Suprapubic skin (tissue), 4 donors: ENCODE measurements around the gene GLS2. TPM values are rescaled to one million over a fixed set of nuclear protein-coding genes. Genes with fewer than 3 reads are reported as not detected.

Experiments used
- DNase-seq, 2 donors: peaks; one replicate each; pipeline ENCODE4 v3.0.0-alpha.2; 2019; ENCODE audit warnings: low spot score in 2 of 2
- H3K27ac ChIP-seq: fragments of 200-600 bp; sonication (generic); one replicate; pipeline ENCODE4 v1.5.1; 2019
- H3K27me3 ChIP-seq: fragments of 200-600 bp; sonication (generic); one replicate; pipeline ENCODE4 v1.5.1; 2019
- H3K36me3 ChIP-seq: fragments of 200-600 bp; sonication (generic); one replicate; pipeline ENCODE4 v1.5.1; 2019
- H3K4me1 ChIP-seq: fragments of 200-600 bp; sonication (generic); one replicate; pipeline ENCODE4 v1.5.1; 2019
- H3K4me3 ChIP-seq: fragments of 200-600 bp; sonication (generic); one replicate; pipeline ENCODE4 v1.5.1; 2019; ENCODE audit warnings: mild to moderate bottlenecking
- H3K9me3 ChIP-seq: fragments of 200-600 bp; sonication (generic); one replicate; pipeline ENCODE4 v1.5.1; 2019
- CTCF ChIP-seq, 2 donors: fragments of 200-600 bp in 1 of 2; fragments of 450-650 bp in 1 of 2; sonication (generic) in 1 of 2; IDR thresholded peaks; one replicate each; pipeline ENCODE4 v1.5.1; 2016 to 2019; ENCODE audit warnings: antibody characterized with exemption in 2 of 2, mild to moderate bottlenecking in 1 of 2, moderate library complexity in 1 of 2
- EP300 ChIP-seq: sonication (generic); formaldehyde crosslinking; IDR thresholded peaks from one replicate; pipeline ENCODE4 v1.6.1; 2017; ENCODE audit warnings: antibody characterized with exemption
- POLR2A ChIP-seq, 2 donors: fragments of 450-650 bp; IDR thresholded peaks; one replicate each; pipeline ENCODE4 v1.6.1; 2017; ENCODE audit warnings: antibody characterized with exemption in 2 of 2, mild to moderate bottlenecking in 2 of 2, moderate library complexity in 2 of 2
- POLR2AphosphoS5 ChIP-seq, 3 donors: sonication (generic); formaldehyde crosslinking; IDR thresholded peaks; one replicate each; pipeline ENCODE4 v1.6.1; 2017; ENCODE audit warnings: antibody characterized with exemption in 3 of 3
- WGBS: methylation state at CpG from one replicate; pipeline ENCODE4 v1.1.5; 2018; 5-methylcytosine and 5-hydroxymethylcytosine counted together
- total RNA-seq, 4 donors: library from RNA; depleted of rRNA; stranded (reverse); fragments of >200 nt; gene quantifications; one replicate each; pipeline ENCODE4 v1.1.0, GENCODE V29; 2016

GLS2 gene
- total RNA-seq, 4 donors from 2014 or later, result 7.9 to 23.9 (median 10.5) TPM

- H3K4me1 ChIP-seq, result no peaks in the 10 kb centered on the region
- H3K27me3 ChIP-seq, result no peaks in the 10 kb centered on the region
- H3K9me3 ChIP-seq, result no peaks in the 10 kb centered on the region
- 97% methylated on average over 11 of the region's 11 CpGs for WGBS
- TF ChIP-seq CTCF (IDR thresholded peaks at IDR 0.05) (no peak), EP300 (no peak), POLR2A (IDR thresholded peaks at IDR 0.05) (no peak), POLR2AphosphoS5 (IDR thresholded peaks at IDR 0.05) (no peak)
- no peak overlapping the region for H3K27ac ChIP-seq
- peaks cover 12% of the 10 kb centered on the region for H3K36me3 ChIP-seq
- H3K4me3 ChIP-seq, result no peak overlapping the region
- no peak for DNase-seq
These were observed 56.7 kb downstream of the GLS2 start for GRCh38 chr12:56431288-56431687.

GRCh38 chr12:56425940-56426438 lies 62.0 kb downstream of the GLS2 start:
- WGBS, result 61% methylated on average over 3 of the region's 3 CpGs
- no peaks in the 10 kb centered on the region for H3K9me3 ChIP-seq
- no peaks in the 10 kb centered on the region for H3K27me3 ChIP-seq
- no peaks in the 10 kb centered on the region for H3K4me1 ChIP-seq
- no peak for DNase-seq
- TF ChIP-seq CTCF (IDR thresholded peaks at IDR 0.05) (no peak), POLR2AphosphoS5 (IDR thresholded peaks at IDR 0.05) (no peak), EP300 (no peak), POLR2A (IDR thresholded peaks at IDR 0.05) (no peak)
- H3K27ac ChIP-seq, result no peak overlapping the region
- peaks cover 39% of the 10 kb centered on the region for H3K36me3 ChIP-seq
- no peak overlapping the region for H3K4me3 ChIP-seq

GRCh38 chr12:56425193-56425592 lies 62.8 kb downstream of the GLS2 start:
- WGBS, result 78% methylated on average over 1 of the region's 1 CpG
- TF ChIP-seq EP300 (no peak), POLR2AphosphoS5 (IDR thresholded peaks at IDR 0.05) (no peak), POLR2A (IDR thresholded peaks at IDR 0.05) (no peak), CTCF (IDR thresholded peaks at IDR 0.05) (no peak)

More at GRCh38 chr12:56425193-56425592, 62.8 kb downstream of the GLS2 start:
- H3K27ac ChIP-seq, result no peak overlapping the region
- peaks cover 41% of the 10 kb centered on the region for H3K36me3 ChIP-seq
- H3K4me1 ChIP-seq, result no peaks in the 10 kb centered on the region
- no peaks in the 10 kb centered on the region for H3K9me3 ChIP-seq
- no peak overlapping the region for H3K4me3 ChIP-seq
- no peak for DNase-seq
- H3K27me3 ChIP-seq, result no peaks in the 10 kb centered on the region

Other genes with a start within 250 kb of the GLS2 start
- 10 to 100 TPM; 20.3 to 33.6 (median 24.6) TPM for gene ANKRD52, start 229.8 kb downstream of the GLS2 start, total RNA-seq
- 10 to 100 TPM in 1 of 4 donors, 1 to 10 TPM in 3; 3.4 to 17.0 (median 7.6) TPM for gene COQ10A, start 221.2 kb downstream of the GLS2 start, total RNA-seq
- gene CS, start 187.8 kb downstream of the GLS2 start, total RNA-seq, result 100 to 1,000 TPM; 176 to 218 (median 179) TPM
- gene CNPY2, start 172.2 kb downstream of the GLS2 start, total RNA-seq, result 10 to 100 TPM; 36.4 to 51.4 (median 42.4) TPM
- gene PAN2, start 154.2 kb downstream of the GLS2 start, total RNA-seq, result 100 to 1,000 TPM in 1 of 4 donors, 10 to 100 TPM in 3; 27.2 to 141 (median 39.7) TPM
- not detected for gene IL23A, start 149.3 kb downstream of the GLS2 start, total RNA-seq
- gene STAT2, start 128.1 kb downstream of the GLS2 start, total RNA-seq, result 100 to 1,000 TPM in 3 of 4 donors, 10 to 100 TPM in 1; 93.8 to 182 (median 111) TPM
- gene APOF, start 125.3 kb downstream of the GLS2 start, total RNA-seq, result not detected
- gene TIMELESS, start 38.7 kb downstream of the GLS2 start, total RNA-seq, result 1 to 10 TPM; 5.4 to 7.1 (median 6.2) TPM
- not detected for gene MIP, start 33.5 kb downstream of the GLS2 start, total RNA-seq
- 1 to 10 TPM; 2.8 to 4.8 (median 2.9) TPM for gene SPRYD4, start 19.6 kb downstream of the GLS2 start, total RNA-seq
- 10 to 100 TPM; 14.5 to 88.0 (median 29.1) TPM for gene RBMS2, start 33.7 kb upstream of the GLS2 start, total RNA-seq
- 100 to 1,000 TPM in 3 of 4 donors, 10 to 100 TPM in 1; 100.0 to 243 (median 129) TPM for gene BAZ2A, start 142.2 kb upstream of the GLS2 start, total RNA-seq
- gene ATP5F1B, start 157.8 kb upstream of the GLS2 start, total RNA-seq, result 100 to 1,000 TPM; 423 to 515 (median 438) TPM
- gene PTGES3, start 200.1 kb upstream of the GLS2 start, total RNA-seq, result 10 to 100 TPM; 51.7 to 71.2 (median 69.9) TPM
- 1,000 to 10,000 TPM; 1,068 to 1,481 (median 1,369) TPM for gene NACA, start 237.1 kb upstream of the GLS2 start, total RNA-seq